Effector CD4-positive, alpha-beta T cell (primary cell): ENCODE data around the gene ABCG2. TPM values are rescaled to one million over a fixed set of nuclear protein-coding genes. Genes with fewer than 3 reads are reported as not detected.
A peak's percentile ranks its signal among the peaks of the same experiment; 100 is the strongest.

Experiments used
- DNase-seq: peaks from one replicate; pipeline ENCODE4 v3.0.0-alpha.2; 2020
- total RNA-seq: gene quantifications from one replicate; lab custom pipeline; 2026; lab: John Stamatoyannopoulos, UW

Gene ABCG2
- total RNA-seq = not detected

GRCh38 chr4:88158489-88159228 is at the start of gene ABCG2:
Gene ABCG2, minus strand, starts transcription at chr4:88158639. Its CDS starts 18,644 bp downstream, at chr4:88139995.
- peak; percentile 3 for DNase-seq

DNA sequence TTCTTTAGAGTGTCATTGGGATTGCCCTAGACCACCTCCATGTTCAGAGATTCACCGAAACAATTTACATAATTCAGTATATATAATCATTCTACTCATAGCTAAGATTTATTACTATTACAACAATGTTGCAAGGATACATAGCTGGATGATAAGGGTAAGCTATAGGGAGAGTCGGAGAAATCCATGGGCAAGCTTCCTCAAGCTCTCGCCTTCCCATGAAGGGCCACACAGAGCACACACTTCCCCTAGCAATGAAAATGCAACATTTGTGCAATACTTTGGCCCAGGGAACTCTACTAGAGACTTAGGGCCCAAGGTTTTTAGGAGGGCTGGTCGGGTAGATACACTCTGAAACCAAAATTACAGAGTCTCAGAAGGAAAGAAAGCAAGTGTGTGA is 49.7 kb upstream of the ABCG2 start:
- DNase-seq = no peak

DNA sequence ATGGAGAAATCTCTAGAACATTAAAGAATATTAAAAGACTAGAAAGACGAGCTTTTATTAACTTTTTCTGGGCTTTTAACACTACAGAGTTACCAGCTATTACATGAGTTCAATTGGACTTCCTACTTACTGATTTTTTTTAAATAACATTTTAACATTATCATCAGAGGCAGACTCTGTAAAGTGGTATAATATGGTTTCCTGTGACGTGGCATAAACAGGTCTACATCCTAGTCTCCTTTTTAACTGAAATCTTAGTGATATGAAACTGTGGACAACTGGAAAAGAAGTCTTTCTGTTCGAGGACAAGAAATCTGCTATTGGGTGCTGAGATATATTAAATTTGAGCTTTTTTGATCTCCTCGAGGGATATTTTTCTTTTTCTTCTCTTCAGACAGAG is 48.7 kb upstream of the ABCG2 start:
- DNase-seq = no peak

DNA sequence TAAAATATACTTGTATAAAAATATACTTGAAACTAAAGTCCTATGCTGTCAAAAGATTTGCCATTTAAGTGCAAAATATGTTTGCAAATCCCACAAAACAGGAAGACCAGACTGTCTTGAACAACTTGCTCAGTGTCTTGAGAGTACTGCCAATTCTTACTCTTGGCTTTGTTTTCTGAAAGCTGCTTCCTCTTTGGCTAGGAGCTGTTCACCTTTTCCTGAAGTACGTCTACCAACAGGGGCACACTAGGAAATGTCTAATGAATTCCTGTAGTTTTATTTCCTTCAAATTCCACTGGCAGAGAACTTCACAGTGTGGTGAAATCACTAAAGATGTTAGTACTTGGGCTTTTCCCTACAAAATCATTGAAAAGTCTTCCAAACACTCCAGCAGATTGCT is 46.4 kb upstream of the ABCG2 start:
- no peak for DNase-seq

- no peak for DNase-seq
Measured at GRCh38 chr4:88202443-88202842, 44.0 kb upstream of the ABCG2 start.

GRCh38 chr4:88200186-88200585 is 41.7 kb upstream of the ABCG2 start:
- no peak for DNase-seq

- DNase-seq = no peak
Measured at GRCh38 chr4:88196523-88197185, 38.2 kb upstream of the ABCG2 start.

DNA sequence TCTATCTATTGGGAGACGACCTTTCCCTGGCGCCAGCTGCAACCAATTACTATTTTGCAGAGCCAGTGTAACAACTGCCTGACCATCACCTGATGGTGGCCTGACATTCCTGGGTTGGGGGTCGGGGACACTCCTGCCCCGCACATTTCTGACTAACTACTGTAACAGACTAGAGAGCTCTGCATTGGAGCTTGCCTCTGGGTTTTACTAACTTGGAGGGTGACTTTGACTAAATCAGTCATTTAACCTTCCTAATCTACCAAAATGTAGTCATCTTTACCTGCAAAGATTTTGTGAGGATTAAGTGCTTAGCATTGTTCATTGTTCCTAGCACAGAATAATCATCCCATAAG is 37.5 kb upstream of the ABCG2 start:
- no peak for DNase-seq

- DNase-seq = no peak
Measured at GRCh38 chr4:88195328-88196012, 37.0 kb upstream of the ABCG2 start.

DNA sequence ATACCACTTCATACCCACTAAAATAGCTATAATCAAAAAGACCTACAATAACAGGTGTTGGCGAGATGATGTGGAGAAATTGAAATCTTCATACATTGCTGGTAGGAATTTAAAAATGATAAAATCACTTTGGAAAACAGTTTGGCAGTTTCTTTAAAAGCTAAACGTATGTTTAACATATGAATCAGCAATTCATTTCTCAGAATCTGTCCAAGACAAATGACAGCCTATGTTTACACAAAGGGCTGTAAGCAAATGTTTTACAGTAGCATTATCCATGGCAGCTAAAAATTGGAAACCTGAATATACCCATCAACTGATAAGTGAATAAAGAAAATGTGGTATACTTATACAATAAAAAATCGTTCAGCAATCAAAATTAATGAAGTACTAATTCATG is 33.0 kb upstream of the ABCG2 start:
- DNase-seq = no peak

DNA sequence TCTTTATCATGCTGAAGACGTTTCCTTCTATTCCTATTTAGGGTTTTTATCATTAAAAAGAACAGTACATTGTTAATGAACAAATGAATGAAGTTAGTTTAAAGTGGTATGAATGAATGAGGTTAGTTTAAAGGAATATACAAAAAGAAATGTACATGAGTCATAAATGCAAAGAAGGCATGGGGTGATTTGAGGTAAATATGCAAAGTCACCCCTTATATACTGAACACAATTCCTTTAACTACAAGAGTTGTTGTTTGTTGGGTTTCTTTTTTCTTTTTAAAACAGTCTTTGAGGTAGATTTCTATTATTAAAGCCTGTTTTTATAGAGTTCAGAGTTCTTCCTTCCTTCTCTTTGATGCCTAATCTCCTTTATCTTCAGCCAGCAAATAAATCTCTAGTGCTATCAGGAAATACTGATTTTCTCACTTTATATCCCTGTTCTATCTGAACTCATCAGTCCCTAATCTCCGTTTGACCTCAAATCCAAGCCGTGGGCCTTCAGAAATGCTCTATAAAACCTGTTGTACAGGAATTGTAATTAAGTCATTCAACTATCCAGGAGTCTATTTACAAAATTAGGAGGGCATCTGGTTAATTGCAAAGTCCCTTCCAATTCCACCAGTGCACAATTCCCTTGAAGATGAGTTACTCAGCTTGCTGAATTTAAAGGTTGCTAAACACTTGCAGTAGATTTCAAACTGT is 31.6 kb upstream of the ABCG2 start:
- DNase-seq = no peak

GRCh38 chr4:88189418-88189738 is 30.9 kb upstream of the ABCG2 start:
- no peak for DNase-seq

- DNase-seq = no peak
Measured at GRCh38 chr4:88188738-88189417, 30.4 kb upstream of the ABCG2 start.

DNA sequence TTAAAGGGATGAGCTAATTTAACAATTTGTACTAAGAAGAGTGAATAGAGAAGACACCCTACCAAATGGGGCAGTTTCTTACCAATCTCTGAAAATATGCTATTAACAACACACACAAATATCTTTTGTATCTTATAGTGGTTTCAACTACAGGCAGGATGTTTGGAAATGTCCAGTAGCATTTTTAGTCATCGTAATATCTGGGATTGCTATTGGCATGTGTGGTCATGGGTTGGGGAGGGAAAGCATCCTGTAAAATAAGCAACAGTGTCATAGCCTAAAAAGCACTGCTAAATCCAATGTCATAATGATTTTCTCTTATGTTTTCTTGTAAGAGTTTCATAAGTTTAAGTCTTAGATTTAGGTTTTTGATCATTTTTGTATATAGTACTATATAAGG is 29.3 kb upstream of the ABCG2 start:
- no peak for DNase-seq

- DNase-seq = no peak
Measured at GRCh38 chr4:88185906-88186305, 27.5 kb upstream of the ABCG2 start.

- DNase-seq = no peak
Measured at GRCh38 chr4:88179261-88179660, 20.8 kb upstream of the ABCG2 start.

GRCh38 chr4:88178626-88179231 is 20.3 kb upstream of the ABCG2 start:
- DNase-seq = no peak

GRCh38 chr4:88177983-88178625 is 19.7 kb upstream of the ABCG2 start:
- no peak for DNase-seq

DNA sequence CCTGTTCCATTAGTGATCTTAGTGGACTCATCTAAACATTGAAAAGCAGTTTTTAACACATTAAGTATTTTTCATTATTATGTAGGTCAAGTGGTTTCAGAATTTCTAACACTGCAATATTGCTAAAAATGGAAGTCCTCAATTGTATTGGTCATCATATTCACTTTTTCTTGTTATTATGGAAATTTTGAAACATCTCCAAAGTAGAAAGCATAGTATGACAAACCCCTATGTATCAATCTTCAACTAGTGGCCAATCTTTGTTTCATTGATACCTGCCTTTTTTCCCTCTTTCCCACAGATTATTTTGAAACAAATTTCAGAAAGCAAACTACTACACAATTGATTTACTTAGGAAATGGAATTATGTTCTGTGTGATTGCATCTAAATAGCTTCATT is 14.5 kb upstream of the ABCG2 start:
- no peak for DNase-seq

DNA sequence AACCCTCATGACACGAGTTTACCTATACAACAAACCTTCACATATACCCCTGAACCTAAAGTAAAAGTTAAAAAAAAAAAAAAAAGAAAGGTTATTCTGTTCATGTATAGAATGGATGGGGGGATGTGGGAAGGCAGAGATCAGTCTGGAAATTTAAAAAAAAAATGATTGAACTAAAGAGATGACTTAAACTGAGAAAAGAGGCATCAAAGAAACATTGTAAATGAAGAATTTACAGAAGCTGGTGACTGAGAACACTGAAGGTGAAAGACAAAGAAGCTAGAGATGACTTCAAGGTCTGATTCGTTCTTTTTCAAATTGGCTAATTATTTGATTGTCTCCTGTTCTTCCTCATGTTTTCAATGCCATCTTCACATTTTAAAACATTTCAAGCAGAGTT is 12.8 kb upstream of the ABCG2 start:
- no peak for DNase-seq

- no peak for DNase-seq
Measured at GRCh38 chr4:88169298-88169697, 10.9 kb upstream of the ABCG2 start.

- no peak for DNase-seq
Measured at GRCh38 chr4:88166608-88167007, 8.2 kb upstream of the ABCG2 start.
